Small intestine (tissue), 7 donors: ENCODE data around the gene PCA3. TPM values are rescaled to one million over a fixed set of nuclear protein-coding genes. Genes with fewer than 3 reads are reported as not detected.
"Not testable (repeated sequence)": the region's sequence is repeated elsewhere in the genome, so short reads cannot be mapped to it uniquely, and the experiment has no call there.

Source experiments
- DNase-seq, 2 donors: peaks; one replicate each; pipeline versions ENCODE4 v3.0.0 to v3.0.0-alpha.2; 2013
- FAIRE-seq: peaks from 2 replicates; lab custom pipeline; 2012; peaks lifted over from hg19 to GRCh38; lab: Jason Lieb, UNC
- H3K27ac ChIP-seq, 3 donors: one replicate each; pipeline ENCODE4 v1.5.1; 2013; ENCODE audit warnings: low read length in 2 of 3, mild to moderate bottlenecking in 2 of 3, control low read depth in 1 of 3, inconsistent platforms in 1 of 3, low read depth in 1 of 3, moderate library complexity in 1 of 3
- H3K27me3 ChIP-seq, 3 donors: one replicate each; pipeline ENCODE4 v1.6.1; 2013; ENCODE audit warnings: low read length in 3 of 3, inconsistent platforms in 1 of 3; ENCODE audit not compliant: control insufficient read depth in 3 of 3, insufficient read depth in 3 of 3
- H3K36me3 ChIP-seq, 3 donors: one replicate each; pipeline ENCODE4 v1.6.1; 2013; ENCODE audit warnings: low read length in 3 of 3, inconsistent platforms in 1 of 3, low read depth in 1 of 3, mild to moderate bottlenecking in 1 of 3, moderate library complexity in 1 of 3; ENCODE audit not compliant: control insufficient read depth in 3 of 3, insufficient read depth in 2 of 3
- H3K4me1 ChIP-seq, 3 donors: one replicate each; pipeline ENCODE4 v1.6.1; 2013; ENCODE audit warnings: low read length in 2 of 3, inconsistent platforms in 1 of 3, low read depth in 1 of 3, mild to moderate bottlenecking in 1 of 3, moderate library complexity in 1 of 3; ENCODE audit not compliant: control insufficient read depth in 3 of 3, insufficient read depth in 2 of 3
- H3K4me3 ChIP-seq, 3 donors: one replicate each; pipeline ENCODE4 v1.5.1; 2013; ENCODE audit warnings: low read length in 3 of 3, control low read depth in 1 of 3, inconsistent platforms in 1 of 3, low read depth in 1 of 3, mild to moderate bottlenecking in 1 of 3, moderate library complexity in 1 of 3
- H3K9me3 ChIP-seq, 2 donors: one replicate each; pipeline ENCODE4 v1.6.1; 2013; ENCODE audit warnings: low read depth in 1 of 2, low read length in 1 of 2; ENCODE audit not compliant: control insufficient read depth in 2 of 2, insufficient read depth in 1 of 2
- WGBS, 3 donors: extraction: QIAGEN DNeasy Blood & Tissue Kit; methylation state at CpG; one replicate each; pipeline ENCODE4 v1.1.7; 2013; 5-methylcytosine and 5-hydroxymethylcytosine counted together
- polyA plus RNA-seq, 4 donors: library from polyadenylated mRNA; stranded (reverse) in 3 of 4; unstranded in 1 of 4; fragments of 200-250 nt in 3 of 4; fragments of 120-200 nt in 1 of 4; gene quantifications; one replicate each; pipeline versions ENCODE4 v1.2.1 to v1.2.3, GENCODE V29; 2013
- donor health status: healthy with polysubstance abuse.
- donor health status: control.
- donor health status: control.
- donor health status: Bipolar disorder and iron deficiency.
- donor health status: healthy.

The PCA3 gene
- polyA plus RNA-seq, 4 donors = 0.28 to 0.86 TPM; not detected in 2

- no peak for FAIRE-seq
- Histone ChIP-seq H3K27ac (no peak overlapping the region), H3K4me3 (no peak overlapping the region), H3K9me3 (peaks cover 2 to 9% of the 10 kb centered on the region in 2 donors), H3K27me3 (no peaks in the 10 kb centered on the region), H3K4me1 (no peaks in the 10 kb centered on the region), H3K36me3 (no peaks in the 10 kb centered on the region)
- 73 to 81% (median 79%) methylated on average over 5 of the region's 5 CpGs for WGBS, 3 donors
- no peak for DNase-seq
Observed at GRCh38 chr9:76741524-76741923, 22.7 kb upstream of the PCA3 start.

- not testable (repeated sequence) for FAIRE-seq, H3K4me1 ChIP-seq, H3K27ac ChIP-seq, H3K9me3 ChIP-seq, H3K4me3 ChIP-seq, H3K27me3 ChIP-seq, DNase-seq, H3K36me3 ChIP-seq
- WGBS, 3 donors = 82 to 85% (median 84%) methylated on average over 4 of the region's 4 CpGs
Observed at GRCh38 chr9:76742890-76743289, 21.3 kb upstream of the PCA3 start.

DNA sequence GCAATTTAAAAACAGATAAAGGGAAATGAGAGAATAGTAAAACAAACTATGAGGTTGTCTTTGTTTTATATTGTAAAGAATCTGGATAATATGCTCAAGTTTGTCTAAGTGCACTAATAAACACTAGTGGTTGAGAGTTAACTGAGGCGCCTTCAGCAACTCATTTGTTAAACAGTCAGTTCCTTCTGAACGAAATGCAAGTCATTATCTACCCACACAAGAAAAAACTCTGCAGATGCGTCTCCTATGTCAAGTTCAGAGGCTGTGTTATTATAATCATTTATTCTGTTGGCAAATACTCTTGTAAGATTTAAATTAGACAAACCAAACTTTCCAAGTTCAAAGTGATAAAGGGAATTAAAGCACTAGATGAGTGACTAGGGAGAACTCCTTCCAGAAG lies 20.3 kb upstream of the PCA3 start:
- H3K9me3 ChIP-seq = peaks cover 2 to 9% of the 10 kb centered on the region in 2 donors
- FAIRE-seq = no peak
- no peak overlapping the region for H3K27ac ChIP-seq
- H3K4me3 ChIP-seq = no peak overlapping the region
- DNase-seq = no peak
- 47 to 71% (median 61%) methylated on average over 3 of the region's 3 CpGs for WGBS, 3 donors
- no peaks in the 10 kb centered on the region for H3K27me3 ChIP-seq
- no peaks in the 10 kb centered on the region for H3K4me1 ChIP-seq
- H3K36me3 ChIP-seq = no peaks in the 10 kb centered on the region

DNA sequence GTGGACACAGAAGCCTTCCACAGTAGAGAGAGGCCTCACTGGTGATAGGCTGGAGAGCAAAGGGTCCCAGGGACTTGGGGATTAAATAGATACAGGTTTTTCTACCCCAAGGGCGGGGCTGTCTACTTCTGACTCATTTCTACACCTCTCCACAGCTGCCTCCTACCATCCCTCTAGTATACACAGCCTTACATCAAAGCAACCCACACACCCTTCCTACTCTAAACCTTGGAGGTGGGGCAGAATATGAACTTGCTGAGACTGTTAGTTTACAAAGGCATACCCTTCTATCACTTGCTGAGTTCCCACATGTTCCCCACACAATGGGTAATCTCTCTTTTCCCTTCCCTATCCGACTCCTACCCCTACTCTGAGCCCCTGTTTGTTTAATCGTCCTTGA lies 19.9 kb upstream of the PCA3 start:
- Histone ChIP-seq H3K27me3 (no peaks in the 10 kb centered on the region), H3K4me1 (no peaks in the 10 kb centered on the region), H3K27ac (no peak overlapping the region), H3K4me3 (no peak overlapping the region), H3K9me3 (peaks cover 2 to 9% of the 10 kb centered on the region in 2 donors), H3K36me3 (no peaks in the 10 kb centered on the region)
- WGBS, 3 donors = 56 to 62% (median 57%) methylated on average over 3 of the region's 3 CpGs
- FAIRE-seq = no peak
- DNase-seq = no peak

- H3K27me3 ChIP-seq = no peaks in the 10 kb centered on the region
- FAIRE-seq (no peak), DNase-seq (no peak)
- peaks cover 0 to 2% of the 10 kb centered on the region in 2 donors for H3K9me3 ChIP-seq
- 80 to 94% (median 91%) methylated on average over 3 of the region's 3 CpGs for WGBS, 3 donors
- no peak overlapping the region for H3K4me3 ChIP-seq
- H3K36me3 ChIP-seq = no peaks in the 10 kb centered on the region
- H3K4me1 ChIP-seq = no peaks in the 10 kb centered on the region
- H3K27ac ChIP-seq = no peak overlapping the region
Observed at GRCh38 chr9:76751001-76751400, 13.2 kb upstream of the PCA3 start.

DNA sequence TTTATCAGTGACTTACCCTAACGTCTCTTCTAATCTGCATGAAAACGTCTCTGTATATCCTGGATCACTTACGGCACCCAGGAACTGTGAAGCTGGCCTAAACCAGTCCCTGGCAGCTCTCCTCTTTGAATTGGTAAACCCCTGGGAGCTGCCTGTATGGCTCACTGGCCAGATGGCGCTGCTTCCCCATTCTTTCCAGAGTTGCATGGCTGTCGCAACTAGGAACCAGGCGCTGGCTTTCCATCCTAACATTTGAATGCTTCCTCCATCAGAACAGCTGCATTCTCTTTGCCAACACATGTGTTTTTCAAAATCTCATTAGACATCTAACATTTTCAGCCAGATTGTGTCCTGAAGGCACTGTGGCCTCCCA lies 8.0 kb upstream of the PCA3 start:
- H3K27me3 ChIP-seq = no peaks in the 10 kb centered on the region
- no peak overlapping the region for H3K27ac ChIP-seq
- WGBS, 3 donors = 15 to 49% (median 31%) methylated on average over 6 of the region's 6 CpGs
- H3K36me3 ChIP-seq = no peaks in the 10 kb centered on the region
- no peak for FAIRE-seq
- H3K4me3 ChIP-seq = no peak overlapping the region
- H3K4me1 ChIP-seq = no peaks in the 10 kb centered on the region
- peak; percentile 42 to 65 for DNase-seq
- H3K9me3 ChIP-seq = no peaks in the 10 kb centered on the region

DNA sequence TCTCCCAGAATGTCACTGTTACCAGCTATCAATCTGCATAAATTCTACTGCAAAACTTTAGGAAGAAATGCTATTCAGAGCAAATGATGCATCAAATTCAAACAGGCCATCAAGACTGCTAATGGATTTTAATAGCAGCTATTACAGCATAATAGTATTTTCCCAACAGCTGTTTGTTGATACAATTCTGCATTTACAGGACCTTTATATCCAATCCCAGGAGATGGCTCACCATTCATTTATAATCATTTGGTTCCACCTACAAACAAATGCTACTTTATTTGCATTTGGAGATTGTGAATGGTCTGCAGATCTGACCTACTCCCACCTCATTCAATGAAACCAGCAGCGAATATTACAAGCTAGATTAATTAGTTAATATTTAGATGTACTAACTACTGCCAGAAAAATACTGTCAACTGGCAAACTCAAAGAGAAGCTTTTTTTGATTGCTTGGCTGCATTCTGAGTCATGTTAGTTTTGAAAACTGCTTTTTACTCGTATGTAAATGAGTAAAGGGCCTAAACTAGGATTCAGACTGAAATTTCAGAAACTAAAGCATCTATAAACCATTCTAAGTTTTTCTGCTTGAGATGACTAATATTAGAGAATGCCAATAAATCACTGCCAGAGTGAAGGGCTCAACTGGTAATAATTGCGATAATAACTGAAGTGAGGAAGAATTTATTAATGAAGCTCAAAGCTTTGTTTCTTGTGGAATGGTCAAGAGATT lies 7.1 kb upstream of the PCA3 start:
- Histone ChIP-seq H3K36me3 (no peaks in the 10 kb centered on the region), H3K27ac (no peak overlapping the region), H3K4me3 (no peak overlapping the region), H3K27me3 (no peaks in the 10 kb centered on the region), H3K9me3 (no peaks in the 10 kb centered on the region), H3K4me1 (no peaks in the 10 kb centered on the region)
- FAIRE-seq (no peak), DNase-seq (no peak)
- 67 to 78% (median 78%) methylated on average over 3 of the region's 3 CpGs for WGBS, 3 donors

DNA sequence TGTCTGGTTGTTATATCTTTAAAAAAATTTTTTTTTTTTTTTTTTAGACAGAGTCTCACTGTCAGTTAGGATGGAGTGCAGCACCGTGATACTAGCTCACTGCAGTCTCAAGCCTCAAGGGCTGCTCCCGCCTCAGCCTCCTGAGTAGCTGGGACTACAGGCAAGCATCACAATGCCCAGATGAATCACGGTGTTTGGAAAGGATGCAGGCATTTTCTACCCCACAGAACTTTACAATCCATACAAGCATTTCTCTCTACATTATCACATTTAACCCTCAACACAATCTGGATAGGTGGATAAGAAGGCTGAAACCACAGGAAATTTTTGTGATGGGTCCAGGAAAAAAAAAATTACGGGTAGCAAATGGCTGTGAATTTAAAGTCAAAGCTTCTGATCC lies 5.8 kb upstream of the PCA3 start:
- H3K4me3 ChIP-seq = no peak overlapping the region
- WGBS, 3 donors = 73 to 89% (median 88%) methylated on average over 4 of the region's 4 CpGs
- no peak overlapping the region for H3K27ac ChIP-seq
- no peak for DNase-seq
- no peaks in the 10 kb centered on the region for H3K36me3 ChIP-seq
- no peaks in the 10 kb centered on the region for H3K27me3 ChIP-seq
- FAIRE-seq = no peak
- H3K4me1 ChIP-seq = no peaks in the 10 kb centered on the region
- H3K9me3 ChIP-seq = no peaks in the 10 kb centered on the region

DNA sequence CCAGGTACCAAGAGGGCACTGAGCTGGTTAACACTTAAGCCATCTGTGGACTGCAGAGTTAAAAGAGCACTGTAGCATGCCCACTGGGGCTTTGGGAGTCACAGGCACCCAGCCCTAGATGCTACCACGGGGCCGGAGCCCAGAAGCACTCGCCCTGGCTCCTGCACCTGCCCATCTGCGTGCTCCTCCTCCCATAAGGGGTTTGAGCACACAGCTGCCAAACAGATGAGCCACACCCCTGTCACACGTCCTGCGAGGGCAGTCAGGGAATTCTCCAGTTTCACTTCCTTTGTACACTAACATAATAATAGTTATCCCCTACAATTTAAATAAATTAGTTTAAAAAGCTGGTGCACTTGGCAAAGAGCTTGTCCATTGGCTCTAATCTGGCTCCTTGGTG lies 4.5 kb upstream of the PCA3 start:
- H3K27ac ChIP-seq = no peak overlapping the region
- H3K9me3 ChIP-seq = no peaks in the 10 kb centered on the region
- FAIRE-seq = no peak
- no peak overlapping the region for H3K4me3 ChIP-seq
- 6 to 30% (median 18%) methylated on average over 6 of the region's 6 CpGs for WGBS, 3 donors
- no peaks in the 10 kb centered on the region for H3K27me3 ChIP-seq
- H3K36me3 ChIP-seq = no peaks in the 10 kb centered on the region
- DNase-seq = peak in 1 of 2 donors; percentile 39
- H3K4me1 ChIP-seq = no peaks in the 10 kb centered on the region
